GM12878 (cell line): Measurements from ENCODE around the gene ACE. TPM values are rescaled to one million over a fixed set of nuclear protein-coding genes. Genes with fewer than 3 reads are reported as not detected.

ENCODE experiments used
- ATAC-seq: fragments of 200-7000 bp; cut with Tn5 transposase; 3 replicates; pipeline ENCODE4 v1.9.1; 2020; ENCODE audit warnings: mild to moderate bottlenecking, moderate library complexity
- BruUV-seq: library from RNA; stranded (reverse); fragments of 400-500 nt; replicated peaks from 2 replicates; lab custom pipeline; 2021; lab: Mats Ljungman, UMichigan
- CTCF ChIA-PET: fragments of 300-600 bp; sonication (Branson Sonifier 250); formaldehyde crosslinking; extraction: SDS; loops from one replicate; lab custom pipeline; 2021; ENCODE audit warnings: inconsistent platforms; lab: Yijun Ruan, JAX
- POLR2A ChIA-PET: fragments of 350-600 bp; formaldehyde crosslinking; extraction: SDS; loops from one replicate; lab custom pipeline; 2021; ENCODE audit warnings: inconsistent platforms; lab: Charles Lee
- RAD21 ChIA-PET: fragments of 300-600 bp; sonication (Branson Sonifier 250); formaldehyde crosslinking; loops from one replicate; lab custom pipeline; 2023; ENCODE audit warnings: antibody characterized with exemption; ENCODE audit not compliant: unreplicated experiment; lab: Charles Lee
- SMC1A ChIA-PET: fragments of 300-600 bp; sonication (Branson Sonifier 250); formaldehyde crosslinking; loops from one replicate; lab custom pipeline; 2023; ENCODE audit not compliant: unreplicated experiment, uncharacterized antibody; lab: Charles Lee
- DNase-seq: peaks from one replicate; pipeline ENCODE4 v3.0.0-alpha.2; 2011; ENCODE audit warnings: low read depth, low spot score
- FAIRE-seq: peaks from 3 replicates; lab custom pipeline; 2011; peaks lifted over from hg19 to GRCh38; lab: Jason Lieb, UNC
- H2AFZ ChIP-seq: 2 replicates; pipeline ENCODE4 v1.6.0; 2011; ENCODE audit warnings: low read depth, low read length, control low read depth; ENCODE audit not compliant: control insufficient read depth
- H3K27ac ChIP-seq: 2 replicates; pipeline ENCODE4 v1.5.1; 2011; ENCODE audit warnings: control low read depth; ENCODE audit not compliant: control insufficient read depth, insufficient read depth
- H3K27me3 ChIP-seq, 2 experiments: replicated peaks in 1 of 2; 2 replicates each; pipeline versions ENCODE4 v1.6.0 to v1.6.1; 2011; ENCODE audit warnings: low read length in 1 of 2; ENCODE audit not compliant: control insufficient read depth in 2 of 2, insufficient read depth in 2 of 2
- H3K36me3 ChIP-seq, 2 experiments: 2 replicates each; pipeline ENCODE4 v1.5.1; 2011; ENCODE audit warnings: low read length in 1 of 2; ENCODE audit not compliant: control insufficient read depth in 2 of 2, insufficient read depth in 2 of 2
- H3K4me1 ChIP-seq: 2 replicates; pipeline ENCODE4 v1.6.1; 2011; ENCODE audit warnings: mild to moderate bottlenecking, low read length, moderate library complexity, mixed read lengths; ENCODE audit not compliant: control insufficient read depth, insufficient read depth
- H3K4me2 ChIP-seq: 2 replicates; pipeline ENCODE4 v1.6.0; 2011; ENCODE audit warnings: control low read depth; ENCODE audit not compliant: control insufficient read depth, insufficient read depth
- H3K4me3 ChIP-seq: fragments of 200-600 bp; sonication (generic); 2 replicates; pipeline ENCODE4 v1.5.1; 2016
- H3K79me2 ChIP-seq: 2 replicates; pipeline ENCODE4 v1.6.0; 2011; ENCODE audit warnings: low read length; ENCODE audit not compliant: control insufficient read depth, insufficient read depth
- H3K9ac ChIP-seq: 2 replicates; pipeline ENCODE4 v1.8.0; 2011; ENCODE audit warnings: low read length, control low read depth, mixed read lengths; ENCODE audit not compliant: control insufficient read depth, insufficient read depth
- H3K9me3 ChIP-seq: replicated peaks from 3 replicates; pipeline ENCODE4 v1.5.1; 2011; ENCODE audit warnings: mild to moderate bottlenecking, low read length; ENCODE audit not compliant: control insufficient read depth, insufficient read depth
- H4K20me1 ChIP-seq: 2 replicates; pipeline ENCODE4 v1.6.0; 2011; ENCODE audit not compliant: control insufficient read depth, insufficient read depth
- ASH2L ChIP-seq: fragments of 300-600, 200-600 bp; sonication (generic); IDR thresholded peaks from 2 replicates; pipeline ENCODE4 v1.6.1; 2017; ENCODE audit warnings: low read depth, mild to moderate bottlenecking, borderline replicate concordance
- ATF7 ChIP-seq: fragments of 450-650 bp; IDR thresholded peaks from 2 replicates; pipeline ENCODE4 v1.6.1; 2016; ENCODE audit warnings: low read depth, mild to moderate bottlenecking
- CHD1 ChIP-seq: IDR thresholded peaks from 2 replicates; pipeline ENCODE4 v1.6.1; 2012; ENCODE audit warnings: low read depth, low read length, improper control_type of control experiment
- GABPA ChIP-seq: IDR thresholded peaks from 2 replicates; pipeline ENCODE4 v1.6.1; 2014; ENCODE audit warnings: antibody characterized with exemption, low read depth, mild to moderate bottlenecking, inconsistent platforms
- HDAC6 ChIP-seq: fragments of 200-600 bp; sonication (generic); IDR thresholded peaks from one replicate; pipeline ENCODE4 v1.8.0; 2017; ENCODE audit warnings: antibody characterized with exemption; ENCODE audit not compliant: unreplicated experiment
- KLF5 ChIP-seq: fragments of 450-650 bp; IDR thresholded peaks from 2 replicates; pipeline ENCODE4 v1.6.1; 2014; ENCODE audit warnings: mild to moderate bottlenecking; ENCODE audit not compliant: partially characterized antibody
- LARP7 ChIP-seq: fragments of 450-650 bp; IDR thresholded peaks from 2 replicates; pipeline ENCODE4 v1.6.1; 2017; ENCODE audit warnings: mild to moderate bottlenecking
- MEF2A ChIP-seq: IDR thresholded peaks from 2 replicates; pipeline ENCODE4 v1.6.1; 2011; ENCODE audit warnings: low read depth, mild to moderate bottlenecking, low read length, moderate library complexity; ENCODE audit not compliant: insufficient read depth
- NFIC ChIP-seq: IDR thresholded peaks from 2 replicates; pipeline ENCODE4 v1.6.1; 2012; ENCODE audit warnings: low read depth, mild to moderate bottlenecking, inconsistent platforms, low read length, moderate library complexity
- NR2C2 ChIP-seq: IDR thresholded peaks from 2 replicates; pipeline ENCODE4 v1.6.1; 2011; ENCODE audit warnings: borderline replicate concordance, low read depth; ENCODE audit not compliant: control insufficient read depth, insufficient read length
- RAD21 ChIP-seq: IDR thresholded peaks from 2 replicates; pipeline ENCODE4 v1.6.1; 2011; ENCODE audit warnings: mild to moderate bottlenecking, low read depth, low read length, moderate library complexity; ENCODE audit not compliant: insufficient read depth
- RBBP5 ChIP-seq: fragments of 200-600 bp; sonication (generic); conservative IDR thresholded peaks from 2 replicates; pipeline ENCODE4 v1.6.1; 2016
- RCOR1 ChIP-seq: conservative IDR thresholded peaks from 2 replicates; pipeline ENCODE4 v1.6.1; 2012; ENCODE audit warnings: low read depth, low read length, improper control_type of control experiment
- SIX5 ChIP-seq: IDR thresholded peaks from 2 replicates; pipeline ENCODE4 v1.6.1; 2011; ENCODE audit warnings: mild to moderate bottlenecking, low read depth, low read length, moderate library complexity; ENCODE audit not compliant: severe bottlenecking
- SUZ12 ChIP-seq: fragments of 200-600 bp; sonication (generic); IDR thresholded peaks from one replicate; pipeline ENCODE4 v1.6.1; 2018; ENCODE audit warnings: antibody characterized with exemption, mild to moderate bottlenecking; ENCODE audit not compliant: unreplicated experiment
- TCF7 ChIP-seq: IDR thresholded peaks from 2 replicates; pipeline ENCODE4 v1.6.1; 2014; ENCODE audit warnings: antibody characterized with exemption, borderline replicate concordance
- ZBED1 ChIP-seq: IDR thresholded peaks from 2 replicates; pipeline ENCODE4 v1.6.1; 2016; ENCODE audit warnings: borderline replicate concordance
- WGBS: methylation state at CpG from one replicate; pipeline ENCODE4 v1.1.6; 2016; ENCODE audit warnings: low lambda C conversion rate; ENCODE audit not compliant: insufficient replicate concordance, insufficient coverage; ENCODE audit errors: missing lambda C conversion rate; 5-methylcytosine and 5-hydroxymethylcytosine counted together
- in situ Hi-C: fragments of 300-500 bp; cut with MboI; formaldehyde crosslinking; loops from 9 replicates; pipeline ENCODE4 v1.14.3; 2018; ENCODE audit warnings: mixed read lengths
- intact Hi-C: fragments of 100-400 bp; cut with micrococcal nuclease; formaldehyde crosslinking; loops from one replicate; pipeline ENCODE4 v1.14.2; 2022; ENCODE audit not compliant: unreplicated experiment
- polyA plus RNA-seq, 11 experiments: library from polyadenylated mRNA; depleted of rRNA in 4 of 11; unstranded in 6 of 11; stranded (reverse) in 5 of 11; fragments of >200 nt; fragmentation: Nextera tagmentation in 4 of 11; fragmentation: Illumina TruSeq in 1 of 11; extraction: Ambion mirVana in 4 of 11; extraction: Trizol in 1 of 11; gene quantifications; 1 replicate in 1 of 11; 2 replicates in 10 of 11; pipeline versions ENCODE4 v1.2.1 to v1.2.3, GENCODE V29; 2011 to 2016; ENCODE audit warnings: inconsistent platforms in 2 of 11, missing spikeins in 2 of 11, low read depth in 1 of 11
- total RNA-seq, 4 experiments: library from RNA; depleted of rRNA in 3 of 4; stranded (reverse); fragments of >200 nt in 3 of 4; fragmentation: Illumina TruSeq in 1 of 4; extraction: Trizol in 1 of 4; gene quantifications; 2 replicates each; pipeline versions ENCODE4 v1.2.1 to v1.2.3, GENCODE V29; 2013 to 2021
- TF ChIP-seq, protein P1 (sequence below): fragments of 450-650 bp; IDR thresholded peaks from 2 replicates; pipeline ENCODE4 v1.6.1; 2018; ENCODE audit warnings: mild to moderate bottlenecking, low read depth, moderate library complexity; ENCODE audit not compliant: partially characterized antibody
- TF ChIP-seq, protein P2 (sequence below): fragments of 450-650 bp; IDR thresholded peaks from 2 replicates; pipeline ENCODE4 v1.6.1; 2018; ENCODE audit warnings: borderline replicate concordance, mild to moderate bottlenecking; ENCODE audit not compliant: partially characterized antibody

ACE gene
- total and polyA plus RNA-seq, 10 of the 15 experiments (the other 5 are each of a cell fraction or from before 2014, with no cell fraction given) = 0.46 TPM; not detected in 9

DNA sequence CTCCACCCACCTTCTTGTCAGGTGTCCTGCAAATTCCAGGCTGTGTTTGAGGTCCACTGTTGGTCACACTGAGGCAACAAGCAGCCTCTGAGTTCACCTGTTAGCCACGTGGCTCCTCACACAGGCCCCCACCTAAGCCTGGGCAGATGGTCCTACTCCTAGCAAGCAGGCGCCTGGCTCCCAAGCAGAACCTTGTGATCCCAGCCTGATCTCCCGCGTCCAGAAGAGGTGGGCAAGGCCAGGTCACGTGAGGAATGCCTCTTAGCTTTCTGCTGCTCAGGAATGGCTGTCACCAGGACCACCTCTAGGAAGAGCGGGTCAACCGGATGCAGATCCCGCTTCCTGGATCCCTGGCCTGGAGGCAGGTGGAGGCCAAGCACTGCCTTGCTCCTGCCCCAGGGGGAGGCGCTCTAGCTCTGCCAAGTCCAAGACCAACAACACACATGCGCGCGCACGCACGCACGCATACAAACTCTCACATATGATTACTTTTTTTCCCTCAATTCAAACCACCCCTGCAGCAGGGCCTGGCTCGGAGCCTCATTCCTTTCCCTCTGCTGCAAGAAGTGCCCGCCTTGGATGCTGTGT is 40.2 kb upstream of the ACE start:
- ChIA-PET RAD21 (interaction anchor here (0.7 kb wide), 1 partner anchor 179 kb away, joined by 4 read pairs; no protein-coding TSS in a partner anchor), CTCF (interaction anchor here (1.3 to 3.2 kb wide), 4 partner anchors 9 to 175 kb away, joined by 3 to 23 read pairs (median 11); no protein-coding TSS in a partner anchor), SMC1A (interaction anchor here (0.8 to 3.2 kb wide), 2 partner anchors 25 to 176 kb away, joined by 3 to 10 read pairs; no protein-coding TSS in a partner anchor), POLR2A (no interaction called here)
- Histone ChIP-seq H3K36me3 (no peaks in the 10 kb centered on the region), H2AFZ (no peak overlapping the region), H3K4me3 (no peak overlapping the region), H3K4me1 (no peaks in the 10 kb centered on the region; the same call in 1 of the 2 replicates), H3K9ac (no peak overlapping the region), H3K27me3 (no peaks in the 10 kb centered on the region), H3K4me2 (no peak overlapping the region), H3K79me2 (no peaks in the 10 kb centered on the region), H3K27ac (no peak overlapping the region), H3K9me3 (no peaks in the 10 kb centered on the region), H4K20me1 (no peaks in the 10 kb centered on the region)
- WGBS = 82% methylated on average over 17 of the region's 17 CpGs
- FAIRE-seq = no peak
- no peak for DNase-seq
- no peak for ATAC-seq
- in situ Hi-C loops = loop anchor here (25.0 kb wide), 1 partner anchor 401 kb away; the partner anchor contains the start of genes FTSJ3, PSMC5 and SMARCD2
- BruUV-seq = no TSS peak
- intact Hi-C loops = no loop called here
- TF ChIP-seq ZBED1 = no peak
- no peak for TF ChIP-seq TCF7
- TF ChIP-seq LARP7 = no peak
- no peak for TF ChIP-seq KLF5
- TF ChIP-seq, protein P1, sequence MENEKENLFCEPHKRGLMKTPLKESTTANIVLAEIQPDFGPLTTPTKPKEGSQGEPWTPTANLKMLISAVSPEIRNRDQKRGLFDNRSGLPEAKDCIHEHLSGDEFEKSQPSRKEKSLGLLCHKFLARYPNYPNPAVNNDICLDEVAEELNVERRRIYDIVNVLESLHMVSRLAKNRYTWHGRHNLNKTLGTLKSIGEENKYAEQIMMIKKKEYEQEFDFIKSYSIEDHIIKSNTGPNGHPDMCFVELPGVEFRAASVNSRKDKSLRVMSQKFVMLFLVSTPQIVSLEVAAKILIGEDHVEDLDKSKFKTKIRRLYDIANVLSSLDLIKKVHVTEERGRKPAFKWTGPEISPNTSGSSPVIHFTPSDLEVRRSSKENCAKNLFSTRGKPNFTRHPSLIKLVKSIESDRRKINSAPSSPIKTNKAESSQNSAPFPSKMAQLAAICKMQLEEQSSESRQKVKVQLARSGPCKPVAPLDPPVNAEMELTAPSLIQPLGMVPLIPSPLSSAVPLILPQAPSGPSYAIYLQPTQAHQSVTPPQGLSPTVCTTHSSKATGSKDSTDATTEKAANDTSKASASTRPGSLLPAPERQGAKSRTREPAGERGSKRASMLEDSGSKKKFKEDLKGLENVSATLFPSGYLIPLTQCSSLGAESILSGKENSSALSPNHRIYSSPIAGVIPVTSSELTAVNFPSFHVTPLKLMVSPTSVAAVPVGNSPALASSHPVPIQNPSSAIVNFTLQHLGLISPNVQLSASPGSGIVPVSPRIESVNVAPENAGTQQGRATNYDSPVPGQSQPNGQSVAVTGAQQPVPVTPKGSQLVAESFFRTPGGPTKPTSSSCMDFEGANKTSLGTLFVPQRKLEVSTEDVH = no peak
- TF ChIP-seq GABPA = no peak
- TF ChIP-seq HDAC6 = no peak
- TF ChIP-seq SUZ12 = no peak
- TF ChIP-seq ATF7 = no peak
- no peak for TF ChIP-seq RAD21
- TF ChIP-seq SIX5 = no peak
- TF ChIP-seq NFIC = no peak
- no peak for TF ChIP-seq NR2C2
- TF ChIP-seq ASH2L = no peak
- no peak for TF ChIP-seq RCOR1
- no peak for TF ChIP-seq RBBP5
- TF ChIP-seq, protein P2, sequence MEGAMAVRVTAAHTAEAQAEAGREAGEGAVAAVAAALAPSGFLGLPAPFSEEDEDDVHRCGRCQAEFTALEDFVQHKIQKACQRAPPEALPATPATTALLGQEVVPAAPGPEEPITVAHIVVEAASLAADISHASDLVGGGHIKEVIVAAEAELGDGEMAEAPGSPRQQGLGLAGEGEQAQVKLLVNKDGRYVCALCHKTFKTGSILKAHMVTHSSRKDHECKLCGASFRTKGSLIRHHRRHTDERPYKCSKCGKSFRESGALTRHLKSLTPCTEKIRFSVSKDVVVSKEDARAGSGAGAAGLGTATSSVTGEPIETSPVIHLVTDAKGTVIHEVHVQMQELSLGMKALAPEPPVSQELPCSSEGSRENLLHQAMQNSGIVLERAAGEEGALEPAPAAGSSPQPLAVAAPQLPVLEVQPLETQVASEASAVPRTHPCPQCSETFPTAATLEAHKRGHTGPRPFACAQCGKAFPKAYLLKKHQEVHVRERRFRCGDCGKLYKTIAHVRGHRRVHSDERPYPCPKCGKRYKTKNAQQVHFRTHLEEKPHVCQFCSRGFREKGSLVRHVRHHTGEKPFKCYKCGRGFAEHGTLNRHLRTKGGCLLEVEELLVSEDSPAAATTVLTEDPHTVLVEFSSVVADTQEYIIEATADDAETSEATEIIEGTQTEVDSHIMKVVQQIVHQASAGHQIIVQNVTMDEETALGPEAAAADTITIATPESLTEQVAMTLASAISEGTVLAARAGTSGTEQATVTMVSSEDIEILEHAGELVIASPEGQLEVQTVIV = no peak
- TF ChIP-seq MEF2A = no peak
- no peak for TF ChIP-seq CHD1
